Adrenal gland (tissue), 12 donors: Measurements from ENCODE around the gene NFKB2. TPM values are rescaled to one million over a fixed set of nuclear protein-coding genes. Genes with fewer than 3 reads are reported as not detected.

Experiments used
- DNase-seq, 7 donors: peaks; one replicate each; pipeline ENCODE4 v3.0.0-alpha.2; 2019 to 2020
- H3K27ac ChIP-seq, 5 donors: fragments of 200-600 bp; sonication (generic) in 4 of 5; 1 replicate in 3 of 5; 2 replicates in 2 of 5; pipeline versions ENCODE4 v1.5.1 to v1.8.0; 2016 to 2020; ENCODE audit warnings: mild to moderate bottlenecking in 1 of 5
- H3K27me3 ChIP-seq: fragments of 200-600 bp; 2 replicates; pipeline ENCODE4 v1.8.0; 2021
- H3K36me3 ChIP-seq, 2 donors: fragments of 200-600 bp; replicated peaks in 1 of 2; 1 replicate in 1 of 2; 2 replicates in 1 of 2; pipeline versions ENCODE4 v1.5.1 to v1.8.0; 2018 to 2022
- H3K4me1 ChIP-seq, 2 donors: fragments of 200-600 bp; replicated peaks in 1 of 2; 1 replicate in 1 of 2; 2 replicates in 1 of 2; pipeline versions ENCODE4 v1.5.1 to v1.8.0; 2018 to 2021
- H3K4me3 ChIP-seq, 4 donors: fragments of 200-600 bp; sonication (generic) in 3 of 4; one replicate each; pipeline ENCODE4 v1.5.1; 2016 to 2018
- H3K9me3 ChIP-seq, 3 donors: fragments of 200-600 bp; sonication (generic) in 1 of 3; replicated peaks in 1 of 3; 1 replicate in 2 of 3; 2 replicates in 1 of 3; pipeline versions ENCODE4 v1.5.1 to v1.8.0; 2016 to 2021
- CTCF ChIP-seq, 6 experiments: fragments of 450-650 bp in 4 of 6; fragments of 200-600 bp in 2 of 6; sonication (generic) in 1 of 6; IDR thresholded peaks; 1 replicate in 5 of 6; 2 replicates in 1 of 6; pipeline versions ENCODE4 v1.5.1 to v1.8.0; 2016 to 2021; ENCODE audit warnings: antibody characterized with exemption in 6 of 6, mild to moderate bottlenecking in 2 of 6, moderate library complexity in 1 of 6
- POLR2A ChIP-seq, 2 donors: fragments of 450-650 bp; IDR thresholded peaks; one replicate each; pipeline ENCODE4 v1.6.1; 2017; ENCODE audit warnings: antibody characterized with exemption in 2 of 2, mild to moderate bottlenecking in 2 of 2, moderate library complexity in 1 of 2
- WGBS, 4 donors: extraction: QIAGEN DNeasy Blood & Tissue Kit in 2 of 4; methylation state at CpG; one replicate each; pipeline versions ENCODE4 v1.1.5 to v1.1.7; 2013 to 2017; 5-methylcytosine and 5-hydroxymethylcytosine counted together
- intact Hi-C, 2 donors: fragments of 100-400 bp; cut with DNase I; formaldehyde crosslinking; loops; one replicate each; pipeline versions ENCODE4 v1.14.1 to v1.15.0; 2022 to 2023
- polyA plus RNA-seq, 3 donors: library from polyadenylated mRNA; stranded (reverse); fragments of 200-250 nt in 2 of 3; fragments of 350-450 nt in 1 of 3; fragmentation: Illumina TruSeq in 1 of 3; extraction: RNeasy Lipid Tissue Mini Kit (QIAGEN cat#74804) in 1 of 3; gene quantifications; one replicate each; pipeline ENCODE4 v1.2.3, GENCODE V29; 2013 to 2014
- total RNA-seq, 9 donors: library from RNA; depleted of rRNA in 4 of 9; stranded (reverse); fragments of >200 nt in 4 of 9; fragments of 120-200 nt in 1 of 9; fragmentation: NEBNext Ultra II Directional in 1 of 9; extraction: Animal tissue kit (Norgen Biotek cat#: 25700) in 1 of 9; gene quantifications; one replicate each; pipeline versions ENCODE4 v1.1.0 to v1.2.4, GENCODE V29; 2013 to 2023
- donor health status: healthy with polysubstance abuse.
- donor health status: Bipolar disorder and iron deficiency.
- donor health status: DM: yes; HTN: yes; CAD: no.
- donor health status: DM: no; HTN: no; CAD: no.
- donor health status: DM: no; HTN: no; CAD: no.
- donor health status: DM: yes; HTN: yes; CAD: no.

Gene NFKB2
- total and polyA plus RNA-seq, 12 donors, result 14.3 to 92.6 (median 29.6) TPM

DNA sequence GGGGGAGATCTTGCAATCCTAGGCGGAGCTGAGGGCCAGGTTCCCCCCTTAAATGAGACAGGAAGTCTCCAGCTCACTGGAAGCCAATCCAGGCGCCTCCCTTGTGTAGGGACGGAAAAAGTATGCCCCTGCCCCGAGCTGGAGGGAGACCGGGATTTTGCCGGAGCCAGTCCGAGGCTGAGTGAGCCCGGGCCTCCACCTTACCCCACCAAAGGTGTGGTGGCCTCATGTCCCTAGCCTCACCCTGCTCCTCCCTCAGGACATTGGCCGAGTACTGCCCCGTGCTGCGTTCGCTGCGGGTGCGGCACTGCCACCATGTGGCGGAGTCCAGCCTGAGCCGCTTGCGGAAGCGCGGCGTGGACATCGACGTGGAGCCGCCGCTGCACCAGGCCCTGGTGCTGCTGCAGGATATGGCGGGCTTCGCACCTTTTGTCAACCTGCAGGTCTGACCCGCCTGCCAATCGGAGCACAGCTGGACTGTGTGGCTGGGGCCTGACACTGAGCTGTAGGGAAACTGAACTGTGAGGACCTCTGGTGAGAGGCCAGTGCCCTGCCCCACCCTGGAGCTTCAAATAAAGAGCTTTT, 27.1 kb downstream of the NFKB2 start:
- Histone ChIP-seq H3K4me1 (peaks cover 28 to 39% of the 10 kb centered on the region in 2 donors), H3K9me3 (no peaks in the 10 kb centered on the region), H3K27me3 (no peaks in the 10 kb centered on the region), H3K4me3 (peak overlapping the region in 2 of 4 donors; percentile 96), H3K36me3 (peaks cover 0 to 20% of the 10 kb centered on the region in 2 donors), H3K27ac (peak overlapping the region; percentile 72 to 96 (median 86))
- DNase-seq, result peak; percentile 80 to 91 (median 85)
- WGBS, 4 donors, result 2 to 22% (median 7%) methylated on average over 3 to 28 of the region's 28 CpGs
- TF ChIP-seq CTCF (IDR thresholded peaks at IDR 0.05), result peak; percentile 60 to 83 (median 70)
- no peak for TF ChIP-seq POLR2A (IDR thresholded peaks at IDR 0.05)
- intact Hi-C loops, result no loop called here

GRCh38 chr10:102423372-102423968, 28.0 kb downstream of the NFKB2 start:
- H3K4me1 ChIP-seq, result peaks cover 28 to 39% of the 10 kb centered on the region in 2 donors
- H3K27me3 ChIP-seq, result no peaks in the 10 kb centered on the region
- intact Hi-C loops, result no loop called here
- H3K9me3 ChIP-seq, result no peaks in the 10 kb centered on the region
- H3K27ac ChIP-seq, result peak overlapping the region in 3 of 5 donors; percentile 77 to 96 (median 91)
- H3K36me3 ChIP-seq, result peaks cover 0 to 20% of the 10 kb centered on the region in 2 donors
- no peak overlapping the region for H3K4me3 ChIP-seq
- 86 to 89% (median 87%) methylated on average over 10 to 13 of the region's 13 CpGs for WGBS, 4 donors
- peak in 1 of 7 donors; percentile 56 for DNase-seq
- TF ChIP-seq POLR2A (IDR thresholded peaks at IDR 0.05), result no peak
- TF ChIP-seq CTCF (IDR thresholded peaks at IDR 0.05), result no peak

GRCh38 chr10:102424145-102424544, 28.6 kb downstream of the NFKB2 start:
- Histone ChIP-seq H3K9me3 (no peaks in the 10 kb centered on the region), H3K36me3 (peaks cover 0 to 20% of the 10 kb centered on the region in 2 donors), H3K27ac (no peak overlapping the region), H3K27me3 (no peaks in the 10 kb centered on the region), H3K4me3 (no peak overlapping the region), H3K4me1 (peaks cover 25 to 36% of the 10 kb centered on the region in 2 donors)
- TF ChIP-seq CTCF (IDR thresholded peaks at IDR 0.05), result no peak
- no peak for TF ChIP-seq POLR2A (IDR thresholded peaks at IDR 0.05)
- intact Hi-C loops, result no loop called here
- 76 to 88% (median 85%) methylated on average over 8 to 9 of the region's 9 CpGs for WGBS, 4 donors
- DNase-seq, result peak in 1 of 7 donors; percentile 51

GRCh38 chr10:102424916-102425315, 29.4 kb downstream of the NFKB2 start:
- Histone ChIP-seq H3K9me3 (no peaks in the 10 kb centered on the region), H3K27me3 (no peaks in the 10 kb centered on the region), H3K27ac (no peak overlapping the region), H3K36me3 (peaks cover 0 to 20% of the 10 kb centered on the region in 2 donors), H3K4me1 (peaks cover 18 to 29% of the 10 kb centered on the region in 2 donors), H3K4me3 (no peak overlapping the region)
- TF ChIP-seq POLR2A (IDR thresholded peaks at IDR 0.05) (no peak), CTCF (IDR thresholded peaks at IDR 0.05) (no peak)
- intact Hi-C loops, result no loop called here
- no peak for DNase-seq
- WGBS, 4 donors, result 83 to 92% (median 89%) methylated on average over 6 of the region's 6 CpGs
